NAMALWA (cell line): ENCODE measurements around the gene DENND10.
"Not testable (repeated sequence)": the region's sequence is repeated elsewhere in the genome, so short reads cannot be mapped to it uniquely, and the experiment has no call there.

Experiments used
- DNase-seq: peaks from one replicate; pipeline ENCODE4 v3.0.0-alpha.2; 2015; ENCODE audit warnings: low spot score

DENND10 gene

GRCh38 chr10:119167041-119167440 is 63.1 kb downstream of the DENND10 start:
- DNase-seq = no peak

DNA sequence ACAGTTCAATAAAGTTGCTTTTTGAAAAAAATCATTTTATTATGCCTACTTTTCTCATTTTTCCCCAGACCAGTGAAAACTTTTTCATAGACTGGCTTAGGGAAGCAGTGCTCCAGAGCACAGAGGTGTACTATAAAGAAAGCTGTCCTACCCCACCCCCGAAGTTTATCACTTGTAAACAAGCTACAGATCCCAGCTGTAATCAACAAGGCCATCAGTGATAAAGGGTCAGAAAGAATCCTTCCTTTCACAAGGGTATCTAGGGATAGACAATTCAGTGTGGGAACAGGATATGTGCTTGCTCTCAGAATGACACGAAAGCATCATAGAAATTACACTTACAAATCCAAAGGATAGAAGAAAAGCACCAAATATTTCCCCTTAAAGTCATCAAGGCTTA is 70.2 kb downstream of the DENND10 start:
- DNase-seq = no peak

DNA sequence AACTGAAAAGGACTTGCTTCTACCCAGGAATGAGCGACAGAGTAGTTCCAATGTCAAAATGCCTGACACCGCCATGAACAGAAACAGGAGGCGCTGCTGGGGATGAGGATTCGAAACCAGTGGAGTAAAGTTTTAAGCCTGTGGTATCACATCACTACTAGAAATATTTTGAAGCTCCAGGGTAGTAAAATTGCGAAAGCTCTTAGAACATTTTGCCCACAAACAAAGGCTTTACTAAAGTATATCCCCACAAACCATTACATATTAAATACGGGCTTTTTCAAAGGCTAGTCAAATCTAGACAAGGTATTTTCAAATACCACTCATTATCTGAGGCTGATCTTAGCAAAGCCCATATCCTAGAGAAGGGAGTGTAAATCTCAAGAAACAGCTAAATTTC is 72.3 kb downstream of the DENND10 start:
- DNase-seq = no peak

- no peak for DNase-seq
These were observed 73.9 kb downstream of the DENND10 start for GRCh38 chr10:119177708-119178371.

DNA sequence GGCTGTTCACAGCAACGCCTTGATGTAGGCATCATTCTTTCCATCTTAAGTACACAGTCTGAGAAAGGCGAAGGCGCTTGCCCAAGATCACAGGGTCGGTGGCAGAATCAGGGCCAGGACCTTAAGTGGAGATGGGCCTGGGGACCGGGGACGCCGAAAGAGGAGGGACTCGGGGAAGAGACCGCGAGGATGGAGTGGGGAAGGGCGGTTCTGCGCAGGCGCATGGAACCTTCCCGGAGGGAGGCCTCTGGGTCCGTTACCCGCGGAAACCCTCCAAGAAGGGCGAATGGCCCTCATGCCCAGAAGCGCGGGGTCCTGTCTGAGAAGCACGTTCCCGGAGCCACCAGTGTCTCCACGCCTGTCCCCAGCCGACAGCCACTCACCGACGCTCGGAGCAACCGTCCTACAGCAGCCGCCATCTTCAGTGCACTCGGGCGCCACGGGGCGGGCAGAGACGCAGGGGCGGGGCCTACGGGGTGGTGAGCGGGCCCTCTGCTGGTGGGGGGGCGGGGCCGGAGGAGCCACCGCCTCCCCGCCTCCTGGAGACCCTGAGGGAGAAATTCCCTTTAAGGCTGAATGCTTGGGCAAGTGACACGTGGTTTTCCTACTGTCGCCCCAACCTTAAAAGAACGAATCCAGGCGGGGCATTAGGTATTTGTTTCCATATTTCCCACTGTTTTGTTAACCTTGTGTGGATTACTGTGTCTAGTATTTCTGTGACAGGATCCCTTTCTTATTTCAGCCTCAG is 74.6 kb downstream of the DENND10 start, which contains the start of gene PRDX3:
Gene PRDX3 (minus strand): TSS at position 441 of the 748 bp plus-strand sequence. CDS start 22 bp downstream, at position 419.
- DNase-seq = peak; percentile 93

DNA sequence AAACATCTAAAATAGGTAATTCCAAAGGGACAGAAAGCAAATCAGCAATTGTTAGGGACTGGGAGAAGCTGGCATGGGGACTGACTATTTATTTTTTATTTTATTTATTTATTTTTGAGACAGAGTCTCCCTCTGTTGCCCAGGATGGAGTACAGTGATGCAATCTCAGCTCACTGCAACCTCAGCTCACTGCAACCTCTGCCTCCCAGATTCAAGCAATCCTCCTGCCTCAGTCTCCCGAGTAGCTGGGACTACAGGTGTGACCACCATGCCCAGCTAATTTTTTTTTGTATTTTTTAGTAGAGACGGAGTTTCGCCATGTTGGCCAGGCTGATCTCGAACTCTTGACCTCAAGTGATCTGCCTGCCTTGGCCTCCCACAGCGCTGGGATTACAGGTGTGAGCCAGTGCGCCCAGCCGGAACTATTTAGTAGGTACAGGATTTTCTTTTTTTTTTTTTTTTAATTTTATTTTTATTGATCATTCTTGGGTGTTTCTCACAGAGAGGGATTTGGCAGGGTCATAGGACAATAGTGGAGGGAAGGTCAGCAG is 77.0 kb downstream of the DENND10 start:
- DNase-seq = not testable (repeated sequence)

DNA sequence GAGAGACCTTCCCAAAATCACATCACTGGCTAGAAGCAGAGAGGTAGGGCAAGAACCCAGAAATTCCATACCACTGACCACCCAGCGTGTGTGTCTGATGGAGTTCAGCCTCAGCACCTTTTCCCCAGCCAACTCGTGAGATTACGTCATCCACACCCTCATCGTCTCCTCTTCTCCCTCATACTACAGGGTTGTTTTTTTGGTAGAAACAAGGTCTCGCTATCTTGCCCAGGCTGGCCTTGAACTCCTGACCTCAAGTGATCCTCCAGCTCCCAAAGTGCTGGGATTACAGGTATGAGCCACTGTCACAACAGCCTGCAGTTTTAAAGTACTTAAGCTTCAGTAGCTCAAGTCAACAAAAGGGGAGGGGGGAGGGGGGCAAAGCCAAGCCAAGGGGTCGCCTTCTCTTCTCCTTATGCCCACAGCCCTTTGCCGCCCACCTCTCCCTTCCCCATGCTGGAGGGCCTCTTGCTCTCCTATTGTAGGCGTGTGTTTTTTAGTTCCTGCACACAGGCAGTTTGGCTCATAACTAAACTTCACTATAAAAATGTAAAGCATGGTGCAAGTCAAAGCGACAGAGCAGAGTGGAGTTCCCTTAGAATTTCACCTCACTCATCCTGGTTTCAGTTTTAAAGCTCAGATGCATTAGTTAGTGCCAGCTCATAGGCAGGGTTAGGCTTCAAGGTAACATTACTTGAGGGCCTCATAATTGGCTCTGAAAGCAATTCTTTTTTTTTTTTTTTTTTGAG is 79.9 kb downstream of the DENND10 start:
- no peak for DNase-seq
